ENCODE measurements around the gene BEST2. TPM values are rescaled to one million over a fixed set of nuclear protein-coding genes. Genes with fewer than 3 reads are reported as not detected.

BEST2 gene
- polyA plus RNA-seq, 3 donors: 0.07 TPM; not detected in 2

GRCh38 chr19:12806242-12807081 is 54.9 kb downstream of the BEST2 start, which contains the start of gene RNASEH2A:
RNASEH2A (plus strand) TSS chr19:12806584; CDS start chr19:12806674, 90 bp downstream.
- WGBS, 3 donors: 4% methylated on average over 63 to 66 of the region's 66 CpGs
- no peak within 1 kb of the TSS for H3K27ac ChIP-seq (ENCODE audit: low read depth, low read length)

Other genes with a start within 250 kb of the BEST2 start
- 1 to 10 TPM; 1.7 to 4.3 (median 3.2) TPM for gene ZNF564, start 200.3 kb upstream of the BEST2 start, polyA plus RNA-seq
- gene ZNF490, start 141.0 kb upstream of the BEST2 start, polyA plus RNA-seq: under 1 TPM; 0.45 to 0.55 (median 0.51) TPM
- 1 to 10 TPM; 4.0 to 7.6 (median 4.4) TPM for gene ZNF791, start 140.9 kb upstream of the BEST2 start, polyA plus RNA-seq
- 10 to 100 TPM; 26.7 to 68.3 (median 44.5) TPM for gene MAN2B1, start 85.0 kb upstream of the BEST2 start, polyA plus RNA-seq
- gene WDR83, start 85.0 kb upstream of the BEST2 start, polyA plus RNA-seq: 10 to 100 TPM; 11.0 to 16.3 (median 11.8) TPM
- 10 to 100 TPM; 55.8 to 69.6 (median 68.3) TPM for gene DHPS, start 69.9 kb upstream of the BEST2 start, polyA plus RNA-seq
- not detected for gene GNG14, start 63.8 kb upstream of the BEST2 start, polyA plus RNA-seq
- gene FBXW9, start 55.2 kb upstream of the BEST2 start, polyA plus RNA-seq: 1 to 10 TPM; 3.9 to 7.4 (median 6.6) TPM
- 10 to 100 TPM; 14.3 to 36.9 (median 21.9) TPM for gene TNPO2, start 27.9 kb upstream of the BEST2 start, polyA plus RNA-seq
- gene TRIR, start 17.1 kb upstream of the BEST2 start, polyA plus RNA-seq: 100 to 1,000 TPM; 143 to 267 (median 219) TPM
- 10 to 100 TPM; 50.9 to 94.1 (median 93.1) TPM for gene GET3, start 14.3 kb upstream of the BEST2 start, polyA plus RNA-seq
- 100 to 1,000 TPM in 1 of 3 donors, 10 to 100 TPM in 2; 41.1 to 210 (median 57.2) TPM for gene HOOK2, start 23.8 kb downstream of the BEST2 start, polyA plus RNA-seq
- 1,000 to 10,000 TPM in 2 of 3 donors, 100 to 1,000 TPM in 1; 120 to 1,553 (median 1,136) TPM for gene JUNB, start 39.7 kb downstream of the BEST2 start, polyA plus RNA-seq
- 100 to 1,000 TPM; 159 to 386 (median 207) TPM for gene PRDX2, start 50.0 kb downstream of the BEST2 start, polyA plus RNA-seq
- gene THSD8, start 50.3 kb downstream of the BEST2 start, polyA plus RNA-seq: 1 to 10 TPM in 1 of 3 donors, under 1 TPM in 2; 0.38 to 1.8 (median 0.52) TPM
- 1 to 10 TPM; 3.3 to 6.4 (median 5.6) TPM for gene RNASEH2A, start 54.8 kb downstream of the BEST2 start, polyA plus RNA-seq
- gene RTBDN, start 82.8 kb downstream of the BEST2 start, polyA plus RNA-seq: under 1 TPM in 2 of 3 donors, not detected in 1; 0.10 to 0.46 TPM
- gene MAST1, start 86.7 kb downstream of the BEST2 start, polyA plus RNA-seq: 1 to 10 TPM in 1 of 3 donors, under 1 TPM in 1, not detected in 1; 0.18 to 2.3 TPM
- 10 to 100 TPM; 15.6 to 29.0 (median 28.1) TPM for gene DNASE2, start 129.7 kb downstream of the BEST2 start, polyA plus RNA-seq
- gene KLF1, start 135.4 kb downstream of the BEST2 start, polyA plus RNA-seq: under 1 TPM in 2 of 3 donors, not detected in 1; 0.04 to 0.07 TPM
- gene GCDH, start 139.4 kb downstream of the BEST2 start, polyA plus RNA-seq: 10 to 100 TPM; 27.2 to 73.8 (median 27.3) TPM
- 1 to 10 TPM in 1 of 3 donors, under 1 TPM in 1, not detected in 1; 0.05 to 1.2 TPM for gene SYCE2, start 167.5 kb downstream of the BEST2 start, polyA plus RNA-seq
- 10 to 100 TPM; 34.0 to 47.6 (median 35.0) TPM for gene FARSA, start 181.9 kb downstream of the BEST2 start, polyA plus RNA-seq
- gene CALR, start 186.8 kb downstream of the BEST2 start, polyA plus RNA-seq: 100 to 1,000 TPM; 215 to 433 (median 312) TPM
- 100 to 1,000 TPM in 2 of 3 donors, 10 to 100 TPM in 1; 58.1 to 159 (median 133) TPM for gene RAD23A, start 194.1 kb downstream of the BEST2 start, polyA plus RNA-seq
- gene GADD45GIP1, start 205.4 kb downstream of the BEST2 start, polyA plus RNA-seq: 10 to 100 TPM; 34.2 to 51.5 (median 38.2) TPM
- gene DAND5, start 217.8 kb downstream of the BEST2 start, polyA plus RNA-seq: under 1 TPM; 0.04 to 0.11 (median 0.05) TPM
- 10 to 100 TPM; 12.3 to 88.6 (median 77.6) TPM for gene NFIX, start 243.7 kb downstream of the BEST2 start, polyA plus RNA-seq